Thymus (tissue), 11 donors: ENCODE results near the gene DDX51. TPM values are rescaled to one million over a fixed set of nuclear protein-coding genes. Genes with fewer than 3 reads are reported as not detected.

ENCODE experiments used
- DNase-seq, 9 donors: peaks; one replicate each; pipeline ENCODE4 v3.0.0-alpha.2; 2013; ENCODE audit warnings: low spot score in 9 of 9, low read depth in 6 of 9, missing footprints in 1 of 9
- H3K27ac ChIP-seq, 2 donors: one replicate each; pipeline ENCODE4 v1.5.1; 2013; ENCODE audit warnings: control low read depth in 1 of 2, low read depth in 1 of 2, low read length in 1 of 2, mild to moderate bottlenecking in 1 of 2, moderate library complexity in 1 of 2
- H3K27me3 ChIP-seq, 2 donors: one replicate each; pipeline ENCODE4 v1.5.1; 2013; ENCODE audit warnings: low read length in 1 of 2; ENCODE audit not compliant: control insufficient read depth in 2 of 2, insufficient read depth in 1 of 2
- H3K36me3 ChIP-seq, 2 donors: one replicate each; pipeline ENCODE4 v1.5.1; 2013; ENCODE audit warnings: low read length in 1 of 2, mild to moderate bottlenecking in 1 of 2, moderate library complexity in 1 of 2; ENCODE audit not compliant: control insufficient read depth in 2 of 2, insufficient read depth in 2 of 2
- H3K4me1 ChIP-seq, 2 donors: one replicate each; pipeline ENCODE4 v1.5.1; 2013; ENCODE audit warnings: low read length in 2 of 2; ENCODE audit not compliant: control insufficient read depth in 2 of 2, insufficient read depth in 2 of 2
- H3K4me3 ChIP-seq, 2 donors: one replicate each; pipeline ENCODE4 v1.5.1; 2013; ENCODE audit warnings: low read length in 2 of 2, control low read depth in 1 of 2, mild to moderate bottlenecking in 1 of 2
- H3K9me3 ChIP-seq, 2 donors: one replicate each; pipeline ENCODE4 v1.5.1; 2013; ENCODE audit warnings: low read length in 1 of 2, mild to moderate bottlenecking in 1 of 2; ENCODE audit not compliant: control insufficient read depth in 2 of 2, insufficient read depth in 1 of 2
- WGBS: extraction: QIAGEN DNeasy Blood & Tissue Kit; methylation state at CpG from one replicate; pipeline ENCODE4 v1.1.7; 2013; 5-methylcytosine and 5-hydroxymethylcytosine counted together
- polyA plus RNA-seq: library from polyadenylated mRNA; stranded (reverse); fragments of 200-250 nt; gene quantifications from one replicate; pipeline ENCODE4 v1.2.3, GENCODE V29; 2013
- total RNA-seq: library from RNA; stranded (reverse); fragments of 120-200 nt; gene quantifications from one replicate; pipeline ENCODE4 v1.2.4, GENCODE V29; 2013
- donor health status: healthy.

DDX51 gene
- total and polyA plus RNA-seq, 2 donors = 6.2 to 35.3 TPM

DNA sequence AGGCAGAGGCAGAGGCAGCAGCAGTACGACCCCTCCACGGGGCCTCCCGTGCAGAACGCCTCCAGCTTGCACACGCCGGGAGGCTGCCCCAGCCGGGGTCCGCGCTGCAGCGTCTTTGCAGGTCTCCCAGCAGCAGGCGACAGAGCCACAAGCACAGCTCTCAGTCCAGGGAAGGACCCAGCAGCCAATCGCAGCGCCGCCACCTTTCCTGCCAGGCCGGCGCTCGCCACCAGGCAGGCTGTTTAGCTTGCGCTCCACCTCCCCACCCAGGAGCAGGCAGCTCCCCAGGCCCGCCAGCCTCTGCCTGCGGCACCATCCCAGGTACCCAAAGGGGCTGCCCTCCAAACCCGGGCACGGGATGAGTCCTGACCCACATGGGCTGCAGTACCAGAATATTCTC lies 25.2 kb downstream of the DDX51 start:
- H3K4me1 ChIP-seq = no peaks in the 10 kb centered on the region
- WGBS = 97% methylated on average over 22 of the region's 22 CpGs
- no peaks in the 10 kb centered on the region for H3K27me3 ChIP-seq
- no peak overlapping the region for H3K27ac ChIP-seq
- no peak for DNase-seq
- no peak overlapping the region for H3K4me3 ChIP-seq
- no peaks in the 10 kb centered on the region for H3K9me3 ChIP-seq
- H3K36me3 ChIP-seq = peaks cover 6 to 13% of the 10 kb centered on the region in 2 donors

DNA sequence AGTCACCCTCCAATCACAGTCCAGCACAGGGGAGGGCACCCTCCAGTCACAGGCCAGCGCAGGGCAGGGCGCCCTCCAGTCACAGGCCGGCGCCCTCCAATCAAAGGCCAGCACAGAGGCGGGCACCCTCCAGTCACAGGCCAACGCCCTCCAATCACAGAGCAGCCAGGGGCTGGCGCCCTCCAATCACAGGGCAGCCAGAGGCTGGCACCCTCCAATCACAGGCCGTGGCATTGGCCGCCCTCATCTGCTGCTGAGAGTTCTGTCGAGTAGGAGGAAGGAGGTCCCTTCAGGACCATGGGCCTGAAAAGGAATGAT lies 26.6 kb downstream of the DDX51 start:
- no peaks in the 10 kb centered on the region for H3K4me1 ChIP-seq
- H3K36me3 ChIP-seq = peaks cover 10 to 13% of the 10 kb centered on the region in 2 donors
- no peak for DNase-seq
- H3K27me3 ChIP-seq = no peaks in the 10 kb centered on the region
- 95% methylated on average over 10 of the region's 10 CpGs for WGBS
- no peaks in the 10 kb centered on the region for H3K9me3 ChIP-seq
- no peak overlapping the region for H3K27ac ChIP-seq
- H3K4me3 ChIP-seq = no peak overlapping the region

DNA sequence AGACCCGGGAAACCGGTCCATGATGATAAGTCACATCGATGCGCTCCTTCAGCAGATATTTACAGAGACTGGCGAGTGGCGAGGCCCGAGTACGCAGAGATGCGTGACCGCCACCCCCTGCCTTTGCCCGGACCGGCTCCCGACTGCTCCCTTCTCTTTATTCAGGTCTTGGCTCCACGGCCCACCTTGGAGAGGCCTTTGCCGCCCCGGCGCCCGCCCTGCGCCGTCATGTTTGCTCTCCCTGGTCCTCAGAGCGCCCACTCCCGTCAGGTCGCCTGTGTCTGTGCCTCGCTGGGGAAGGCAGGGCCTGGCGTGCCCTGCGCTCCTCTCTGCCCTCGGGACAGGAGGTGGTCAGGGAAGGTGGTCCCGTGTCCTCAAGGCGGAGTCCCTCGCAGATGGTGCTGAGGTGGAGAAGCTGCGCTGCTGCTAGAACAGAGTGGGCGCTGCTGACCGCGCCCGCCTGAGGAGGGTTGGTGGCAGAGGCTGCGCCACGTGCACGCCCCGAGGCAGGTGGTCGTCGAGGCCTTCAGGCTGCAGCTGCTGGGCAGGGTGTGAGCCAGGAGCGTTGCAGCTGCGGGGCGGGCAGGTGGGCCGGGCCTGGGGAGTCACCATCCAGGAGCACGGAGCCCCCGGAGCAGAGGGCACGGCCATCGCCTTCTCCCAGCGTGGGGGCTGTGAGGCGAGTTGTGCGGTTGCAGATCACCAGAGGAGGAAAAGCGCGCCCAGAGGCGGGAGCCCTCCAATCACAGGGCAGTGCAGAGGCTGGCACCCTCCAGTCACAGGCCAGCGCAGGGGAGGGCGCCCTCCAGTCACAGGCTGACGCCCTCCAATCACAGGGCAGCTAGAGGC lies 27.2 kb downstream of the DDX51 start:
- Histone ChIP-seq H3K4me1 (no peaks in the 10 kb centered on the region), H3K27ac (no peak overlapping the region), H3K27me3 (no peaks in the 10 kb centered on the region), H3K9me3 (no peaks in the 10 kb centered on the region), H3K4me3 (no peak overlapping the region), H3K36me3 (peaks cover 10 to 16% of the 10 kb centered on the region in 2 donors)
- 98% methylated on average over 58 of the region's 58 CpGs for WGBS
- no peak for DNase-seq

DNA sequence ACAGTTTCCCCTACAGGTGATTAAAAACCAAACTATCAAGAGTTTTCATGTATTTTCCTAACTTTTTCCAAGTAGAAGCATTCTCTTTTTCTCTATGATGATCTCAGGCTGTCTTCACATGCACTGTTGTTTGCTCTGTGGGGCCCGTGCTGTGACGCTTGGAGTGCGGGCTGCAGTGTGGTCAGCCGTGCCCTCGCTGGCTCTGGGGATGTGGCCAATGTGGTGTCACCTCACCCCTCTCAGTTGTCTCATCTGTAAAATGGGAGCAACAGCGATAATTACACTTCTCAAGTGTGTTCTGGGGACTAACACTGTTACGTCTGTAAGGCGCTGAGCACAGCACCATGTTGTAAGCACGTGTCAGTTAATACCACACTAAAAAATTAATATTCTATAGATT lies 28.6 kb downstream of the DDX51 start:
- Histone ChIP-seq H3K36me3 (peaks cover 7 to 22% of the 10 kb centered on the region in 2 donors), H3K4me1 (no peaks in the 10 kb centered on the region), H3K27me3 (no peaks in the 10 kb centered on the region), H3K9me3 (no peaks in the 10 kb centered on the region), H3K27ac (no peak overlapping the region), H3K4me3 (no peak overlapping the region)
- no peak for DNase-seq
- WGBS = 93% methylated on average over 9 of the region's 9 CpGs

DNA sequence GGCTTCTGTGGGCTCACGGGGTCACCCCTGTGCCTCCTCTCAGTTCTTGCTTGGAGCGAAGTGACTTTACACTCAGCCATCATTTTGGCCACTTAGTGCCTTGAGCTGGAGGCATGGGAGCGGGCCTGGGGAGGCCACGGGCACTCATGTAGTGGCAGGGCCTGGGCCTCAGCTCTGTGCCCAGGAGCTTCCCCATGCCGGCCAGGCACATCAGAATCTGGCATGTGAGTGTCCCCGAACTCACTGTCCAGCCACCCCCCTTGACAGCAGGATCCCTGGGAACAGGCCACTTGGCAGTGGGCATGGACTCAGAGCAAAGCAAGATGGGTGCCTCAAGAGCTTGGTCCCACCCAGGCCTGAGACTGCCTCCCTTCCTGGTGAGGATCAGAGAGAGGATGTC lies 29.5 kb downstream of the DDX51 start:
- Histone ChIP-seq H3K4me1 (no peaks in the 10 kb centered on the region), H3K4me3 (no peak overlapping the region), H3K9me3 (no peaks in the 10 kb centered on the region), H3K27me3 (no peaks in the 10 kb centered on the region), H3K36me3 (peaks cover 8 to 27% of the 10 kb centered on the region in 2 donors), H3K27ac (no peak overlapping the region)
- WGBS = 96% methylated on average over 6 of the region's 6 CpGs
- no peak for DNase-seq

DNA sequence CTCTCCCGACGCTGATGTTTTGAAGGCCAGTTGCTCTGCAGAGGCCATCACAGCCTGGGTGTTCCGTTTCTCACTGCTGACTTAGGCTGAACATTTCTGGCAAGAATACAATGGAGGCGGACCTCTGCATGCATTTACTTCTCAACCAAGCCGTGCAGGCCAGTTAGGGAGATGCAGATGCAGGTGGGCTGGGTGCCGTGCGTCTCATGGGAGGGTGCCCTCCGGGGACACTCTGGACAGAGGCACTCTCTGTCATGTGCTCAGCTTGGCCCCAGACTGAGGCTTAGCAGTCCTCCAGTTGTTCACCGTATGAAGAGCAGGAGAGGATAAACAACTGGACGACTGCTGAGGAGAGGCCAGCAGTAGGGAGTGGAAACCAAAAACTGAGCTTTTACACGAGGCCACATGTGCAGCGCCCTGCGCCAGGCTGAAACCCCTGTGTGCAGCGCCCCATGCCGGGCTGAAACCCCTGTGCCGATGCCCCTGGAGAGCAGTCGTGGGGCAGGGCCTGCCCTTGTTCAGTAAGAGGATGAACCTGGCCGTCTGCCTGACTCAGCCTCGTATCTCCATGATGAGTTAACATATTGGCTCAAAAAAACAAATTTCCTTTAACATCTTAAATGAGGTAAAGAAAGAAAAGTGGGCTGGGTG lies 32.3 kb downstream of the DDX51 start:
- H3K27me3 ChIP-seq = no peaks in the 10 kb centered on the region
- no peaks in the 10 kb centered on the region for H3K4me1 ChIP-seq
- peaks cover 8 to 32% of the 10 kb centered on the region in 2 donors for H3K36me3 ChIP-seq
- no peak overlapping the region for H3K4me3 ChIP-seq
- H3K9me3 ChIP-seq = no peaks in the 10 kb centered on the region
- DNase-seq = no peak
- H3K27ac ChIP-seq = no peak overlapping the region
- 93% methylated on average over 19 of the region's 19 CpGs for WGBS

DNA sequence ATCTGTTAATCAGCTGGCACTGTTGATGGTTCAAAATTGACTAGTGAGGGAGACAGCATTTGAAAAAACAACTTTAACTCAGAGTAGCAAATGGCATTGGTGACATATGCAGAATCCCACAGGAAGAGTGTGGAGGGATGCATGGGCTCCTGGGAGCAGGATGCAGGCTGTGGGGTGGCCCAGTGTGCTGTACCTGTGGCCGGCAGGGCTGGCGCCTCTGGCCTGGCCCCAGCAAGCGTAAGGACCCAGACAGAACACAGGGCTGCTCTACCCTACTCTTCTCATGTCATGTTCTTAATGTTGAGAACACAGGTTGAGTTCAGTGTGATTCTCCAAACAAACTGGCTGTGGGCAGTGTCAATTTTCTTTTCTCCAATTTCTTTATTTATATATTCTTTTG lies 33.4 kb downstream of the DDX51 start:
- Histone ChIP-seq H3K4me1 (no peaks in the 10 kb centered on the region), H3K36me3 (peaks cover 8 to 32% of the 10 kb centered on the region in 2 donors), H3K27me3 (no peaks in the 10 kb centered on the region), H3K9me3 (no peaks in the 10 kb centered on the region), H3K27ac (no peak overlapping the region), H3K4me3 (no peak overlapping the region)
- 77% methylated on average over 3 of the region's 3 CpGs for WGBS
- DNase-seq = no peak

DNA sequence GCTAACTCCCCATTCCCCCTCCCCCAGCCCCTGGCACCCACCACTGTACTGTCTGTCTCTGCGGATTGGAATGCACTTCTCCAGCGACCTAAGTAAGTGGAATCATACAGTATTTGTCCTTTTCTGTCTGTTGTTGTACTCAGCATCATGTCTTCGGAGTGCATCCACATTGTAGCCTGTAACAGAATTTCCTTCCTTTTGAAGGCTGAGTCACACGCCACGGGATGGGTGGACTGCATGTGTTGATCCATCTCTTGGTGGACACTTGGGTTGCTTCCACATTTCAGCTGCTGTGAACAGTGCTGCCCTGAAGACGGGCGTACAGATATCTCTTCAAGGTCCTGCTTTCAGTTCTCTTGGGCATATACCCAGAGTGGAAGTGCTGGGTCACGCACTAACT lies 34.4 kb downstream of the DDX51 start:
- Histone ChIP-seq H3K27ac (no peak overlapping the region), H3K4me1 (no peaks in the 10 kb centered on the region), H3K4me3 (no peak overlapping the region), H3K9me3 (no peaks in the 10 kb centered on the region), H3K36me3 (peaks cover 8 to 28% of the 10 kb centered on the region in 2 donors), H3K27me3 (no peaks in the 10 kb centered on the region)
- DNase-seq = no peak
- WGBS = 93% methylated on average over 8 of the region's 8 CpGs

DNA sequence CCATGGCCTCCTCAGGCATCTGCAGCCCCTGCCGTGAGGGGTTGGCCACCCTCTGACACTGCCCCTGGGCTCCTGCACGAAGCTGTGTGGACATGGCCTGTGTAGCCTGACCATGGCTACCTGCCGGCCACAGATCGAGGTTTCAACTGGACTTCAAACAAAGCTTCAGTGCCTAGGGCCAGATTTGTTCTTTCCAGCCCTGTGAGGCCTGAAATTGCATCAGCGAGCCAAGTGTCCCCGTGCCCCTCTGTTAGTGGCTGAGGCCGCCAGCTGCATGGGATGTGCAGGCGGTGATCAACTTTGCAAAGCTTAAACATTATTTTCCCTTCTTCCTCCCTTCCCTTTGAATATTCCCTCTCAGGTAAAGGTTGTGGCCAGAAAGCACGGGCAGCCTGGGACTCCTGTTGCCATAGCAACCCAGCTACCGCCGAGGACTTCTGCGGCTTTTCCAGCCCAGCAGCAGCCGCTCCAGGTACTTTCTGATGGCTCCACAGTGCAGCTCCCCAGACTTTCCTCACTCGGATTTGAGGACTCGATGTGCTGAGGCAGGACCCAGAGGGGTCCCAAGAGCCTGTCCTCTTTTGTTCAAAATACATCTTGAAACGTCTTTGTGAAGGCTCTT lies 35.8 kb downstream of the DDX51 start:
- DNase-seq = no peak
- H3K36me3 ChIP-seq = peaks cover 4 to 24% of the 10 kb centered on the region in 2 donors
- no peak overlapping the region for H3K4me3 ChIP-seq
- H3K4me1 ChIP-seq = no peaks in the 10 kb centered on the region
- no peak overlapping the region for H3K27ac ChIP-seq
- H3K9me3 ChIP-seq = no peaks in the 10 kb centered on the region
- WGBS = 97% methylated on average over 16 of the region's 16 CpGs
- no peaks in the 10 kb centered on the region for H3K27me3 ChIP-seq
